AG10803 (cell line): ENCODE results near the gene SLC15A2.
A peak's percentile ranks its signal among the peaks of the same experiment; 100 is the strongest.

ENCODE experiments used
- DNase-seq: peaks from one replicate; pipeline ENCODE4 v3.0.0; 2010; ENCODE audit warnings: low read depth
- H3K4me3 ChIP-seq: 2 replicates; pipeline ENCODE4 v1.5.1; 2011; ENCODE audit warnings: mild to moderate bottlenecking, low read length, control low read depth
- CTCF ChIP-seq: conservative IDR thresholded peaks from 2 replicates; pipeline ENCODE4 v1.5.1; 2011; ENCODE audit warnings: mild to moderate bottlenecking, low read length, control low read depth, inconsistent platforms

Gene SLC15A2

GRCh38 chr3:121869736-121870135 lies 24.5 kb upstream of the SLC15A2 start:
- H3K4me3 ChIP-seq, result no peak overlapping the region
- no peak for TF ChIP-seq CTCF
- no peak for DNase-seq

GRCh38 chr3:121870717-121871116 lies 23.5 kb upstream of the SLC15A2 start:
- TF ChIP-seq CTCF, result no peak
- no peak for DNase-seq
- H3K4me3 ChIP-seq, result no peak overlapping the region

- no peak overlapping the region for H3K4me3 ChIP-seq
- DNase-seq, result no peak
- TF ChIP-seq CTCF, result no peak
Observed at GRCh38 chr3:121871430-121871829, 22.8 kb upstream of the SLC15A2 start.

GRCh38 chr3:121878411-121878810 lies 15.8 kb upstream of the SLC15A2 start:
- TF ChIP-seq CTCF, result no peak
- DNase-seq, result no peak
- H3K4me3 ChIP-seq, result no peak overlapping the region

GRCh38 chr3:121883507-121883906 lies 10.7 kb upstream of the SLC15A2 start:
- TF ChIP-seq CTCF, result peak; percentile 42
- peak; percentile 7 for DNase-seq
- no peak overlapping the region for H3K4me3 ChIP-seq

GRCh38 chr3:121885386-121885785 lies 8.8 kb upstream of the SLC15A2 start:
- TF ChIP-seq CTCF, result no peak

GRCh38 chr3:121895121-121895520 lies 920 bp downstream of the SLC15A2 start:
- TF ChIP-seq CTCF, result no peak
- H3K4me3 ChIP-seq, result no peak overlapping the region
- no peak for DNase-seq

More at GRCh38 chr3:121885386-121885785, 8.8 kb upstream of the SLC15A2 start:
- H3K4me3 ChIP-seq, result no peak overlapping the region
- DNase-seq, result no peak
